ENCODE measurements around the gene HGFAC.

GRCh38 chr4:3473996-3474765 lies 32.4 kb downstream of the HGFAC start:
- no peak for TF ChIP-seq POGZ (CRISPR knock-in tag; IDR thresholded peaks at IDR 0.05)
- no peak for TF ChIP-seq CTCF (CRISPR knock-in tag; IDR thresholded peaks at IDR 0.05)
- TF ChIP-seq ZBTB7A (CRISPR knock-in tag; IDR thresholded peaks at IDR 0.05), result no peak
- no peak for TF ChIP-seq CREB1 (IDR thresholded peaks at IDR 0.05)
- no peak for TF ChIP-seq CREB1 (CRISPR knock-in tag; IDR thresholded peaks at IDR 0.05)
- TF ChIP-seq ETV6 (CRISPR knock-in tag; conservative IDR thresholded peaks at IDR 0.05), result no peak
- no peak for TF ChIP-seq ZFY (CRISPR knock-in tag; IDR thresholded peaks at IDR 0.05)
- TF ChIP-seq IRX3 (CRISPR knock-in tag; IDR thresholded peaks at IDR 0.05; ENCODE audit: borderline replicate concordance, low read depth), result no peak
- TF ChIP-seq MXI1 (IDR thresholded peaks at IDR 0.05; ENCODE audit: borderline replicate concordance, low read depth, low read length), result no peak

All from HepG2 (cell line).